Measurements from ENCODE around the gene ZNF22. TPM values are rescaled to one million over a fixed set of nuclear protein-coding genes. Genes with fewer than 3 reads are reported as not detected.

ZNF22 gene
- total and polyA plus RNA-seq, 2 of the 4 experiments (the other 2 are of a cell fraction): 10.6 to 12.4 TPM

- no peak overlapping the region for H3K4me3 ChIP-seq (ENCODE audit: insufficient read depth, low read depth, low read length)
- H4K20me1 ChIP-seq (ENCODE audit: insufficient read depth, low read length): no peaks in the 10 kb centered on the region
- intact Hi-C loops (cut with micrococcal nuclease) (no loop called here), in situ Hi-C loops (cut with MboI; ENCODE audit: low sequenced_read_pairs) (loop anchor here (25.0 kb wide), 4 partner anchors 1029 to 1846 kb away; partner anchors contain the start of genes CSGALNACT2 and HNRNPF), dilution Hi-C loops (cut with HindIII; ENCODE audit: low sequenced_read_pairs, unreplicated experiment) (no loop called here)
- H3K9me1 ChIP-seq (ENCODE audit: insufficient read depth, low read length): peaks cover 49% of the 10 kb centered on the region
- H4K5ac ChIP-seq (ENCODE audit: low read depth, low read length): peak overlapping the region; percentile 10; the same call in 1 of the 2 replicates
- H3K18ac ChIP-seq (ENCODE audit: low read depth, low read length): peak overlapping the region; percentile 20
- CTCF ChIA-PET: interaction anchor here (1.7 kb wide), 1 partner anchor 19 kb away, joined by 4 read pairs; no protein-coding TSS in a partner anchor
- peak overlapping the region; percentile 81 for H3K4ac ChIP-seq (ENCODE audit: low read depth, low read length)
- peak overlapping the region; percentile 66 for H4K91ac ChIP-seq (ENCODE audit: insufficient read depth, low read depth, low read length)
- peak overlapping the region; percentile 74 for H2AK9ac ChIP-seq (replicated peaks; ENCODE audit: low read depth, low read length, poor library complexity)
- H3K4me2 ChIP-seq (ENCODE audit: low read depth, low read length): no peak overlapping the region
- no peak overlapping the region for H3K56ac ChIP-seq (ENCODE audit: extremely low read depth, insufficient read depth, low read length)
- H3K4me1 ChIP-seq (ENCODE audit: control insufficient read depth, insufficient read depth, low read length): peaks cover 68% of the 10 kb centered on the region
- no peaks in the 10 kb centered on the region for H3K9me3 ChIP-seq (ENCODE audit: control insufficient read depth, insufficient read depth, low read length)
- no peaks in the 10 kb centered on the region for H3K27me3 ChIP-seq (ENCODE audit: control insufficient read depth, insufficient read depth, low read length)
- peak overlapping the region; percentile 85 for H2BK20ac ChIP-seq (ENCODE audit: low read depth, low read length)
- WGBS, 2 experiments (ENCODE audit: extremely low coverage in 2 of 2, insufficient read length in 1 of 2): 88% methylated on average over 6 of the region's 13 CpGs; no CpG with 5 or more reads in 1 of the 2 experiments
- peaks cover 0 to 32% of the 10 kb centered on the region in 2 experiments; a peak in 2 of 4 replicates for H3K79me1 ChIP-seq (ENCODE audit: low read depth in 1 of 2, low read length in 2 of 2)
- POLR2A ChIA-PET (ENCODE audit: unreplicated experiment): no interaction called here
- peaks cover 2% of the 10 kb centered on the region; the same call in 1 of the 2 replicates for H3K36me3 ChIP-seq (ENCODE audit: control insufficient read depth, insufficient read depth, low read length)
- H4K8ac ChIP-seq (ENCODE audit: low read depth in 2 of 2, low read length in 2 of 2): peak overlapping the region; percentile 18 to 33; a peak in 2 of 4 replicates
- peak overlapping the region; percentile 61; the same call in 2 of the 3 replicates for H2BK15ac ChIP-seq (ENCODE audit: low read depth, low read length)
- peak overlapping the region; percentile 93 for H2BK120ac ChIP-seq (ENCODE audit: low read depth, low read length)
- H3K23ac ChIP-seq (ENCODE audit: low read depth, low read length): no peak overlapping the region
- H3K14ac ChIP-seq (replicated peaks; ENCODE audit: low read depth, low read length): peak overlapping the region; percentile 33
- H2AK5ac ChIP-seq (ENCODE audit: low read depth, low read length): peak overlapping the region; percentile 95
- TF ChIP-seq CHD1 (IDR thresholded peaks at IDR 0.05; ENCODE audit: low read depth, low read length): no peak
- TF ChIP-seq MXI1 (IDR thresholded peaks at IDR 0.05; ENCODE audit: borderline replicate concordance, low read depth, low read length): no peak
- TF ChIP-seq USF2 (IDR thresholded peaks at IDR 0.05; ENCODE audit: low read depth, low read length): no peak
- no peak for TF ChIP-seq RFX5 (IDR thresholded peaks at IDR 0.05; ENCODE audit: low read depth, low read length)
- TF ChIP-seq RAD21 (IDR thresholded peaks at IDR 0.05; ENCODE audit: low read length): no peak
- TF ChIP-seq MAZ (IDR thresholded peaks at IDR 0.05; ENCODE audit: borderline replicate concordance, low read depth, low read length): no peak
- no peak for TF ChIP-seq ELK1 (IDR thresholded peaks at IDR 0.05; ENCODE audit: borderline replicate concordance, low read depth, low read length)
- no peak for TF ChIP-seq NFE2L2 (IDR thresholded peaks at IDR 0.05; ENCODE audit: low read depth, low read length)
- no peak for TF ChIP-seq MAFK (IDR thresholded peaks at IDR 0.05; ENCODE audit: low read depth, low read length)
- no peak for TF ChIP-seq POLR2A (IDR thresholded peaks at IDR 0.05; ENCODE audit: low read depth, low read length)
- no peak for TF ChIP-seq CEBPB (IDR thresholded peaks at IDR 0.05; ENCODE audit: low read depth, low read length)
- TF ChIP-seq RCOR1 (IDR thresholded peaks at IDR 0.05; ENCODE audit: insufficient replicate concordance, low read length): no peak
- TF ChIP-seq CTCF (conservative IDR thresholded peaks at IDR 0.05; ENCODE audit: low read depth, low read length): no peak
- no peak for TF ChIP-seq FOS (IDR thresholded peaks at IDR 0.05; ENCODE audit: low read depth, low read length)
- no peak overlapping the region for H3K9ac ChIP-seq (ENCODE audit: low read depth, low read length)
- H2AFZ ChIP-seq (replicated peaks; ENCODE audit: low read length, poor library complexity): peak overlapping the region; percentile 4
- BruUV-seq (replicated peaks): no TSS peak
- ATAC-seq (ENCODE audit: low read depth) (no peak), DNase-seq (no peak)
- peak overlapping the region; percentile 18; the same call in 1 of the 2 replicates for H3K27ac ChIP-seq (ENCODE audit: insufficient read depth, low read length)
- peak overlapping the region; percentile 27 for H2BK5ac ChIP-seq (ENCODE audit: low read depth, low read length, poor library complexity, severe bottlenecking)
Observed at GRCh38 chr10:44983066-44983894, 17.4 kb upstream of the ZNF22 start.

Data from IMR-90 (cell line).